Activated effector memory CD4-positive, alpha-beta T cell treated with Interleukin-2 at 50 U/mL for 16 hours (primary cell): ENCODE measurements around the gene ZNF652.
"Not testable (repeated sequence)": the region's sequence is repeated elsewhere in the genome, so short reads cannot be mapped to it uniquely, and the experiment has no call there.

Source experiments
- DNase-seq: peaks from one replicate; pipeline ENCODE4 v3.0.0-alpha.2; 2020

The ZNF652 gene

DNA sequence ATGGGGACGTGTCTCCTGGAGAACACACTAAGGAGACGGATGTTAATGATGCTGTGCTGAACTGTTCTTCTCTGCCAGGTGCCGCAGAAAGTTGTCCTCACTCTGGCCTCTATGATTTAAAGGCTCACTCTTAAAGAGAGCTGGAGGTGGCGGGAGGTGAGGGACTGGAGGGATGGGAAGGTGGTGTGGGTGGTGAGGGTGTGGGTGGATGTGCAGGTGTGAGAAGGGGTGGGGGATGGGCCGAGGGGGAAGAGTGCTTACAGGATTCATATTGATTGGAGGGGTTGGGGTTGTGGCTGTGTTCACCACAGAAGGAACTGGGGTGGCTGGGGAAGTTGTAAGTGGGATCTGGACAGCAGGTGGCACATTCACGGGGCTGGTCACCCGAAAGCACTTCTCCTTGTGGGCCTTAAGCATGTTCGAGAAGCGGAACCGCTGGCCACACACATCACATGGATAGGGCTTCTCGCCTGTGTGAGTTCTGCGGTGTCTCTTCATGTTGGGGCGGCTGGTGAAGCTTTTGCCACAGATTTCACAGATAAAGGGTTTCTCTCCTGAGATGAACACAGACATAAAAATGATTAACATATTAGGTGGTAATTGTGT, 63.6 kb downstream of the ZNF652 start:
- no peak for DNase-seq

- no peak for DNase-seq
These were observed 64.9 kb downstream of the ZNF652 start for GRCh38 chr17:49297141-49297540.

- DNase-seq = no peak
These were observed 67.9 kb downstream of the ZNF652 start for GRCh38 chr17:49294122-49294521.

DNA sequence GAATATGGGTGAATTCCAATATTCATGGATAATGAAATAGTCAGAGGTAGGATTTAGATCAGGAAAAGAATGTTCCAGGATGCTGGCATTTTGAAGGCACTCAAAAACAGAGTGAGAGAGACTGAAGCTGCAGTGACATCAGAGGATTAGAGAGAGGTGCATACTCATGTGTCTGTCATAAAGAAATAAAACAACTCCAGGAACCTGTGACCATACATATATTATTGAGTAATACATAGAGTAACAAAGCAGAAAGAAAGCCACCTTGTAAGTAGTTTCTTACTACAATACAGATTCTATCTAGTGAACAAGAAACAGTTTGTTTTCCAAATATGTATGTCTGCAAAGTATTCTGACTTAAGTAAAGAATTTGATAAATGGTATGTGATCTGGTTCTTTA, 69.1 kb downstream of the ZNF652 start:
- no peak for DNase-seq

DNA sequence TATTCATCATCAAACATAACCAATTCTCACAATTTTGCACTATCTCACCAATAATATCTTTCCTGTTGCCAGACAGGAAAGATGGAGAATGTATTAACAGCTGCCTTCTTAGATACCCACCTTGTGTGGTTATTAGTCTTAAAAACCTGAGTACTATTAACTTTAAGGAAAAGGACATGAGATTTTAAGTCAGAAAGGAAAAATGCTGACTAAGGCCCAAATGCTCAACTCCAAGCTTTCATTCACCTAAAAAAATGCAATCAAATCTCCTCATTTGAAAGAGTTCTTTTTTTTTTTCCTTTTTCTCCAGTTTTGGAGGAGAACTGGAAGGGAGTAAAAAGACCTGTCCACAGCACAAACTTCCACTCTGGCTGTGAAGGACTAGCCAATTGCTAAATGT, 70.1 kb downstream of the ZNF652 start:
- DNase-seq = no peak

GRCh38 chr17:49290690-49291359, 71.2 kb downstream of the ZNF652 start:
- no peak for DNase-seq

DNA sequence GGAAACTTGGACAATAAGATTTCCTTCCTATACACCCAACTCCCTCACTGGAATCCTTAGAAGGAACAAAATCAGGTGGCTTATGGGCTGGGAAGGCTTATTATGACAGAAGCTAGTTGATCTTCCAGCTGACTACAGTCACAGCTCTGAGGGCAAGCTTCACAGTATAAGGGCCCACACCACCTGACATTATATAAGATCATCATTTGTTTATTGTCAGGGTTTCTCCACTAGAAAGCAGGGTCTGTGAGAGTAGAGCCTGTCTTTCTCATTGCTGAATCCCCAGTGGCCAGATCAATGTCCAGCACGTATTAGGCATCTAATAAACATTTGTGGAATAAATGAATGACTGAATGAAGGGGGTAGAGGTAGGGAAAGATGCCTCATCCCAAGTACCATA, 73.7 kb downstream of the ZNF652 start:
- no peak for DNase-seq

- no peak for DNase-seq
These were observed 74.6 kb downstream of the ZNF652 start for GRCh38 chr17:49287481-49287880.

DNA sequence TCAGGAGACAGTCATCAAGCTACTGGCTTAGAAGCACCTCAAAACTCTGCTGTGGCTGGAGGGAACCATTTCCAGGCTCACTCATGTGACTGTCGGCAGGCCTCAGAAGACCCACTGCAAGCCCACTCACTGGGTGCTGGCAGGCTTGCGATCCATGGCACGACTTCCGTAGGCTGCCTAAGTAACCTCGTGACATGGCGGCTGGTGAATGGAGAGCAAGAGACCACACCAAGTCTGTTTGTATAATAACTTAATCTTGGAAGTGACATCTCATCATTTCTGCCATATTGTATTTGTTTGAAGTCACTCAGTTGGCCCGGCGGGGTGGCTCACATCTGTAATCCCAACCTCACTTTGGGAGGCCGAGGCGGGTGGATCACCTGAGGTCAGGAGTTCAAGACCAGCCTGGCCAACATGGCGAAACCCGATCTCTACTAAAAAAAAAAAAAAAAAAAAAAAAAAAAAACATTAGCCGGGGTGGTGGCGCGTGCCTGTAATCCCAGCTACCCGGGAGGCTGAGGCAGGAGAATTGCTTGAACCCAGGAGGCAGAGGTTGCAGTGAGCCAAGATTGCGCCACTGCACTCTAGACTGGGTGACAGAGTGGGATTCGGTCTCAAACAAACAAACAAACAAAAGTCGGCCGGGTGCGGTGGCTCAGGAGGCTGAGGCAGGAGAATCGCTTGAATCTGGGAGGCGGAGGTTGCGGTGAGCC, 75.6 kb downstream of the ZNF652 start:
- not testable (repeated sequence) for DNase-seq

- DNase-seq = no peak
These were observed 76.3 kb downstream of the ZNF652 start for GRCh38 chr17:49285716-49286115.

DNA sequence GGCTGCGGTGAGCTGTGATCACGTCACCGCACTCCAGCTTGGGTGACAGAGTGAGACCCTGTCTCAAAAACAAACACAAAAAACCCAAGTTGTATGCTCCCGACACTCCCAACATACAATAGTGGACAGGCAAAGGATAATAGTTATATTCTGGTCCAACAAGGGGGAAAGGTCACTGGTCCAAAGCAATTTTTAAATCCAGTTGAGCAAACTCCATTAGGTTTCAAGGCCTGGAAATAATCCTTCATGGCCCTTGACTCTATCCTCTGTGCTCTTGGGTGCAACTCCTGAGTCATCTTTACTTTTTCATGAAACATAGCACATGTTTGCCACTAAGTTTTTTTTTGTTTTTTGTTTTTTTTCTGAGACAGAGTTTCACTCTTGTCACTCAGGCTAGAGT, 81.1 kb downstream of the ZNF652 start:
- DNase-seq = no peak

DNA sequence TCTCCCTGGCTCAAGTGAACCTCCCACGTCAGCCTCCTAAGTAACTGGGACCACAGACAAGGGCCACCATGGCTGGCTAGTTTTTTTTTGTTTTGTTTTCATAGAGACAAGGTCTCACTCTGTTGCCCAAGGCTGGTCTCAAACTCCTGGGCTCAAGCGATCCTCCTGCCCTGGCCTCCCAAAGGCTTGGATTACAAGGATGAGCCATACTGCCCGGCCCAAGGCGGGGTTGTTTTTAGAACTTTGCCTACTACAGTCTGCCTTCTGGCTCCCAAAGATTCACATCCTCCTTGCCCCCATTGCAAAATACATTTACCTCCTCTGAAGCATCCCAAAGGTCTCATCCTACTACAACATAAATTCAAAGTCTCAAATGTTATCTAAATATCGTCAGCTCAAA, 82.0 kb downstream of the ZNF652 start:
- no peak for DNase-seq

GRCh38 chr17:49279263-49280015, 82.6 kb downstream of the ZNF652 start:
- not testable (repeated sequence) for DNase-seq

DNA sequence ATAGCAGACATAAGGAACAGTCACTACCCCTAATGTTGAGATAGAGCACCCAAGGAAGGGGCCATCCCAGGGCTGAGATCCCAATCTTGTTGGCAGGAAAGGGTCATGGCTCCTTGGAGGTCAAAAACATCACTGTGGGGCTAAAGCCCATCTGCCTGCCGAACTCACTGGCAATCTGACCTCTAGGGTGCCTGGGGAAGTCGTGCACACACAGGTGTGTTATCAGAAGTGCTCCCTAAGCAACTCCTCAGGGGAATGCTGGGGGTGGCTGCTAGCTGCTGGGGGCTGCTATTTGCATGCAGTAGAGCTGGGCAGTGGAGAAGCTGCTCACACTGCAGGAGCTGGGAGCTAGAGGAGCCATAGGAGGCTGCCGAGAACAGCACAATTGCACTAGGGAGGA, 84.0 kb downstream of the ZNF652 start:
- no peak for DNase-seq

DNA sequence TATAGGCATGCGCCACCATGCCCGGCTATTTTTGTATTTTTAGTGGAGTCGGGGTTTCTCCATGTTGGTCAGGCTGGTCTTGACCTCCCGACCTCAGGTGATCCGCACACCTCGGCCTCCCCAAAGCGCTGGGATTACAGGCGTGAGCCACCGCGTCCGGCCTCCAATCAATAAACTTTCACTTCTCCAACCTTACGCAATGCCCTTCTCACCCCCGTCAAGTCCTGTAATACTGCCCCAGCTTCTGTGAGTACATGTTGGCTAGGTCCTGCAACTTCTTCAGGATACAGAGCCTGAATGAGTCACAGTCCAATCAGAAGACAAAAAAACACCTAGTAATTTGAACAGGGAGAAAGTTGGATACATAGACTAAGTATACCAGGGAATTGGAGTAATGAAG, 84.4 kb downstream of the ZNF652 start:
- no peak for DNase-seq

DNA sequence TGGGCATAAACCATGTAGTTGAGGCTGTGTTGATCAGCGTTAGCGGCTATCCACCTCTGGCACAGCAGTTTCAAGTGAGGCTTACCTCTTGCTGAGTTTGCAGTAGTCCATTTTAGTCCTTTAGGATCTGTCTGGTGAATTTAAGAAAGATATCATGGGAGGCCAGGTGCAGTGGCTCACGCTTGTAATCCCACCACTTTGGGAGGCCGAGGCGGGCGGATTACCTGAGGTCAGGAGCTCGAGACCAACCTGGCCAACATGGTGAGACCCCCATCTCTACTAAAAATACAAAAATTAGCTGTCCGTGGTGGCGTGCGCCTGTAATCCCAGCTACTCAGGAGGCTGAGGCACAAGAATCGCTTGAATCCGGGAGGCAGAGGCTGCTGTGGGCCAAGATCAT, 86.1 kb downstream of the ZNF652 start:
- DNase-seq = not testable (repeated sequence)

- no peak for DNase-seq
These were observed 92.7 kb downstream of the ZNF652 start for GRCh38 chr17:49269356-49269755.

- no peak for DNase-seq
These were observed 94.1 kb downstream of the ZNF652 start for GRCh38 chr17:49267912-49268311.

DNA sequence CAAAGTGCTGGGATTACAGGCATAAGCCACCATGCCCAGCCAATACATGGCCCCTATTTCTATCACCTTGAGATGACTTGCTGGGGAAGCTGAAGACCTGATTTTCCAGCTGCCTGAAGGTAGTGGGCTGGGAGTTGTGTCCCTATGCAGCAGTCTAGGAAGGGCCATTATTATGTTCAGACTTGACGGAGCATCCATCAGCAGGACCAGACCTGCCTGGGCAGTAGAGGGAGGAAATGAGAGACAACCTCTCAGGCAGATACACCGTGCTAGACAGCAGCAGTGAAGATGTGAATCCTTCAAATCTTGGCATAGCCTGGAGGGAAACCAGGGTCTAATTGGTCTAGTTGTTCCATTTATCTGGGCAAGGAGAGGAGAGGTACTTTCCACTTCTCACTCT, 95.8 kb downstream of the ZNF652 start:
- no peak for DNase-seq

- DNase-seq = not testable (repeated sequence)
These were observed 100.5 kb downstream of the ZNF652 start for GRCh38 chr17:49261540-49261939.

- DNase-seq = no peak
These were observed 101.2 kb downstream of the ZNF652 start for GRCh38 chr17:49260817-49261291.

DNA sequence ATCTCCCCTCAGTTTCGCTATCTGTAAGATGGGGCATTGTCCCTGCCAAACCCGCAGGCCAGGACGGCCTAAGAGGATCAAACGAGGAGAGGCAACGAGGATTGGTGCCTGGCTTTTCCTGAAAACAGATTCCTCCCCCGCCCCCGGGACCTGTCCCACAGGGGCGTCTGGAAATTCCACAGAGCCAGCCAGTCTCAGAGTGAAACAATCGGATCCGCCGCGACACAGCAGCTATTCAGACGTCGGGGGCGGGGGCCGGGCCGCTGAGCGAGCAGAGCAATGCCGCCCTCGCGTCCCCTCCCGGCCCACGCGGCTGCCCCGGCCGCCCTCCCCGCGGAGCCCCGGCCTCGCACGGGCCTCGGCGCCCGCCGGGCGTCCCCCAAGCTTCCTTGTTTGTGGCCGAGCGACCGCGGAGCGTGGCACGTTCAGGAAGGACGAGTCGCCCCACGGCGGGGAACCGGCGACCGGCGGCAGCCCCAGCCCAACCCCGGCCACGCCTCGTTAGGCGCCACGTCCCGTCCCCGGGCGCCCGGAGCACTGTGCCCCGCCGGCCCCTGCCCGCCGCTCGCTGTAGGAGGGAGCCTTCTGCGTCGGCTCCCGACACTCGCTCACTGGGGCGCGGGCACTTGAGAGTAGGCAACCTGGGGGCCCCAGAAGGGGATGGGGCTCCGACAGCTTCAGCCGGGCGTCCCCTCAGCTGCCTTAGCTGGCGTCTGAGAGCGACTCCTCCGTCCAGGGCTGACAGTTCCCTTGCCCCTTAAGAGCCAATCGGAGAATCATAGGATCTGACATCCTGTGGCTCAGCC, 101.8 kb downstream of the ZNF652 start:
- peak; percentile 28 for DNase-seq

GRCh38 chr17:49259663-49260010, 102.4 kb downstream of the ZNF652 start:
- no peak for DNase-seq
